ENCODE measurements around the gene RCOR3. TPM values are rescaled to one million over a fixed set of nuclear protein-coding genes. Genes with fewer than 3 reads are reported as not detected.

RCOR3 gene
- total and polyA plus RNA-seq, 2 of the 8 experiments (the other 6 are each of a cell fraction or from before 2014, with no cell fraction given): 21.4 to 36.3 TPM

DNA sequence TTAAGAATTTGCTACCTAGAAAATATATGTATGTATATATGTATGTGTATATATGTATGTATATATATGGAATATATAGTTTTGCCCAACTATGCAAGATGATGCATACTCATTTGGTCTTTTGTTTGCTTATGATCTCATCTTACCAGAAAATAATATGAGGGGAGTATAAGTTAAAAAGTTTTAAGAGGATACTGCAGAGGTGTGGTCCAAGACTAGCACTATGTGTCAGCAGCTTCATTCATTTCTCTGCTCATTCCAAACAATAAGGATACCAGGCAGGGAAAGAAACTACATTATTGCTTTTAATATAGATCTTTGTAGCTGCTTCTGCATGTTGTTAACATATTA, 22.8 kb downstream of the RCOR3 start:
- ChIA-PET POLR2A (ENCODE audit: partially characterized antibody) (no interaction called here), CTCF (ENCODE audit: partially characterized antibody) (interaction anchor here (0.6 to 0.8 kb wide), 2 partner anchors 41 to 95 kb away, joined by 3 read pairs; no protein-coding TSS in a partner anchor)
- no peak overlapping the region for H3K14ac ChIP-seq (ENCODE audit: insufficient read length)
- no peak overlapping the region for H3K4me3 ChIP-seq (ENCODE audit: extremely low read depth in 1 of 4, insufficient read depth in 2 of 4, low read depth in 3 of 4, low read length in 4 of 4)
- no peaks in the 10 kb centered on the region for H3K23me2 ChIP-seq (ENCODE audit: low read depth, low read length)
- FAIRE-seq: no peak
- H3K23ac ChIP-seq (ENCODE audit: insufficient read length): no peak overlapping the region
- H2AK5ac ChIP-seq (ENCODE audit: low read depth, low read length): no peak overlapping the region
- H2BK15ac ChIP-seq (ENCODE audit: low read length): no peak overlapping the region
- H3K27ac ChIP-seq (ENCODE audit: low read depth, low read length): no peak overlapping the region
- H2BK120ac ChIP-seq (replicated peaks; ENCODE audit: low read depth, low read length): no peak overlapping the region
- H2BK12ac ChIP-seq (ENCODE audit: low read depth, low read length): no peak overlapping the region
- H3K9me3 ChIP-seq (ENCODE audit: insufficient read depth in 2 of 2, low read depth in 1 of 2, low read length in 1 of 2): no peaks in the 10 kb centered on the region
- H3K36me3 ChIP-seq (ENCODE audit: control insufficient read depth in 2 of 4, insufficient read depth in 4 of 4, low read length in 3 of 4): peaks cover 2 to 47% (median 27%) of the 10 kb centered on the region in 4 experiments; a peak in 7 of 8 replicates
- no peak overlapping the region for H4K5ac ChIP-seq (ENCODE audit: insufficient read length, low read depth, low read length)
- TF ChIP-seq HDAC2 (IDR thresholded peaks at IDR 0.05; ENCODE audit: borderline replicate concordance in 1 of 2, low read depth in 2 of 2, low read length in 2 of 2) (no peak), SP4 (IDR thresholded peaks at IDR 0.05; ENCODE audit: low read length) (no peak), RNF2 (IDR thresholded peaks at IDR 0.05; ENCODE audit: borderline replicate concordance, low read depth, low read length, missing control alignments, poor library complexity, severe bottlenecking) (no peak), POLR2A (IDR thresholded peaks at IDR 0.05; ENCODE audit: control extremely low read depth in 1 of 2, low read depth in 2 of 2, low read length in 2 of 2) (no peak), EZH2 (IDR thresholded peaks at IDR 0.05; ENCODE audit: low read depth, low read length, severe bottlenecking) (no peak), SIRT6 (IDR thresholded peaks at IDR 0.05; ENCODE audit: low read length) (no peak)
- TF ChIP-seq, protein P1, sequence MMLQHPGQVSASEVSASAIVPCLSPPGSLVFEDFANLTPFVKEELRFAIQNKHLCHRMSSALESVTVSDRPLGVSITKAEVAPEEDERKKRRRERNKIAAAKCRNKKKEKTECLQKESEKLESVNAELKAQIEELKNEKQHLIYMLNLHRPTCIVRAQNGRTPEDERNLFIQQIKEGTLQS (IDR thresholded peaks at IDR 0.05; ENCODE audit: insufficient read depth, low read depth, low read length): no peak
- TF ChIP-seq, protein P2, sequence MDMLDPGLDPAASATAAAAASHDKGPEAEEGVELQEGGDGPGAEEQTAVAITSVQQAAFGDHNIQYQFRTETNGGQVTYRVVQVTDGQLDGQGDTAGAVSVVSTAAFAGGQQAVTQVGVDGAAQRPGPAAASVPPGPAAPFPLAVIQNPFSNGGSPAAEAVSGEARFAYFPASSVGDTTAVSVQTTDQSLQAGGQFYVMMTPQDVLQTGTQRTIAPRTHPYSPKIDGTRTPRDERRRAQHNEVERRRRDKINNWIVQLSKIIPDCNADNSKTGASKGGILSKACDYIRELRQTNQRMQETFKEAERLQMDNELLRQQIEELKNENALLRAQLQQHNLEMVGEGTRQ (IDR thresholded peaks at IDR 0.05; ENCODE audit: low read length): no peak
- H2AFZ ChIP-seq (ENCODE audit: low read length): no peak overlapping the region
- no peak overlapping the region for H3K4me2 ChIP-seq (ENCODE audit: insufficient read depth in 1 of 2, low read depth in 2 of 2, low read length in 2 of 2)
- H2BK5ac ChIP-seq (ENCODE audit: low read depth, low read length): no peak overlapping the region
- no peaks in the 10 kb centered on the region for H3K27me3 ChIP-seq (replicated peaks in 1 of 4; ENCODE audit: control insufficient read depth in 3 of 4, extremely low read depth in 1 of 4, insufficient read depth in 3 of 4, low read length in 3 of 4)
- H4K91ac ChIP-seq (replicated peaks; ENCODE audit: insufficient read length, low read length): no peak overlapping the region
- H3K9ac ChIP-seq (replicated peaks in 1 of 4; ENCODE audit: extremely low read depth in 1 of 4, low read depth in 3 of 4, low read length in 3 of 4): no peak overlapping the region
- H2BK20ac ChIP-seq (ENCODE audit: low read length): no peak overlapping the region
- H3K4me1 ChIP-seq (replicated peaks in 1 of 4; ENCODE audit: control insufficient read depth in 3 of 4, insufficient read depth in 4 of 4, low read length in 3 of 4): no peaks in the 10 kb centered on the region
- H3K56ac ChIP-seq (replicated peaks; ENCODE audit: insufficient read length, low read depth, low read length): no peak overlapping the region
- no peaks in the 10 kb centered on the region; the same call in 1 of the 2 replicates for H3K79me1 ChIP-seq (ENCODE audit: low read depth, low read length)
- no peak overlapping the region for H3K4ac ChIP-seq (replicated peaks; ENCODE audit: insufficient read length, low read depth, low read length)
- no peak overlapping the region for H4K8ac ChIP-seq (ENCODE audit: extremely low read depth, insufficient read depth, low read length)
- no peak for DNase-seq (ENCODE audit: low read depth in 1 of 2, low spot score in 2 of 2)
- no peaks in the 10 kb centered on the region for H3K79me2 ChIP-seq (ENCODE audit: control insufficient read depth in 1 of 2, insufficient read depth in 2 of 2, low read length in 2 of 2)
- no peaks in the 10 kb centered on the region for H4K20me1 ChIP-seq (replicated peaks in 1 of 2; ENCODE audit: control insufficient read depth in 1 of 2, insufficient read depth in 2 of 2, low read length in 2 of 2)
- H3K18ac ChIP-seq (ENCODE audit: extremely low read depth, low read length): no peak overlapping the region
